GM19452 (cell line): ENCODE results near the gene PODNL1.

Experiments used
- ATAC-seq: cut with Tn5 transposase; IDR thresholded peaks from one replicate; pipeline ENCODE4 v1.9.1; 2021; ENCODE audit not compliant: unreplicated experiment

The PODNL1 gene

GRCh38 chr19:13959141-13959961 is 21.1 kb upstream of the PODNL1 start:
- ATAC-seq, result no peak

DNA sequence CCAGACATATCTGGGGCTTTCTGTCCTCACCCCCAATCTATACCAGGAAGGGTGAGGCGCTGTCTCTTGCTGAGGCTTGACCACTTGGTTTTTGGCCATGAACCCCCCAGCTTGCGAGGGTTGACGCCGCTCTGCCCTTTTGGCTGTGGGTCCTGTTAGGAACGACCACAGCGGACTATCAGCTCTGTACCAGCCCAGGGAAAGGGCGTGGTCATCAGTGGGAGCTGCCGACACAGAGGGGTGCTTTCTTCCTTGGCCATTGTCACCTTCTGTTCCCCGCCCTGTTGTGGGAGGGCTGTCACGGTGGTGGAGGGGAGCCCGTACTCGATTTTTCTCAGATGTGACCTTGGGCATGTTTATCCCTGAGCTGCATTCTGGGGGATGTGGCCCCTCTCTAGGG is 19.8 kb upstream of the PODNL1 start:
- no peak for ATAC-seq

GRCh38 chr19:13957051-13957450 is 18.8 kb upstream of the PODNL1 start:
- ATAC-seq, result no peak

DNA sequence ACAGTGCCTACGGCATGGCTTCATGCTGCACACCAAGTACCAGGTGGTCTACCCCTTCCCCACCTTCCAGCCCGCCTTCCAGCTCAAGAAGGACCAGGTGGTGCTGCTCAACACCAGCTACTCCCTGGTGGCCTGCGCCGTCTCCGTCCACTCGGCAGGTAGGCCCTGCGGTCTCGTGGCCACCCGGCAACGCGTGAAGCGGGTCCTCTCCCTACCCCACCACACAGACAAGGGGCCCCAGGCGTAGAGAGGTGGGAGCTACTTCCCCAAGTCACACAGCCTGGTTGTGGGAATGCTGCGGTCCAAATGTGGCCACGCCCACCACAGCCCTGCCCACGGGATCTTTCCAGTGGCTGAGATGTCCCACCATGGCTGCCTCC is 18.1 kb upstream of the PODNL1 start:
- ATAC-seq, result no peak

- no peak for ATAC-seq
Observed at GRCh38 chr19:13955662-13956364, 17.6 kb upstream of the PODNL1 start.

- ATAC-seq, result no peak
Observed at GRCh38 chr19:13954185-13954584, 16.0 kb upstream of the PODNL1 start.

GRCh38 chr19:13952931-13953531 is 14.8 kb upstream of the PODNL1 start:
- ATAC-seq, result no peak

GRCh38 chr19:13952154-13952930 is 14.1 kb upstream of the PODNL1 start, which contains the start of gene DCAF15:
DCAF15 (plus strand) TSS chr19:13952509; CDS start chr19:13952513, 4 bp downstream.
- ATAC-seq, result peak; percentile 94

- no peak for ATAC-seq
Observed at GRCh38 chr19:13951799-13952153, 13.6 kb upstream of the PODNL1 start.

DNA sequence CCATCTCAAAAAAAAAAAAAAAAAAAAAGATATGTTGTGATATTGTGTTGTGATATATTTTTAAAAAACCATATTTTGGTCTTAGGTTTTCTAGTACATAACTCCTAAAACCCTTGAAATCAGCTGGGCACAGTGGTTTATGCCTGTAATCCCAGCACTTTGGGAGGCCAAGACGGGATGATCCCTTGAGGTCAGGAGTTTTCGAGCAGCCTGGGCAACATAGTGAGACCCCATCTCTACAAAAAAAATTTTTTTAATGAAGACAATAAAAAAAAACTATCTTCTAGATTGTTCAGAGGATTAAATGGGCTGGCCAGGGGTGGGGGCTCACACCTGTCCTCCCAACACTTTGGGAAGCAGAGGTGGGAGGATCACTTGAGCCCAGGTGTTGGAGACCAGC is 12.8 kb upstream of the PODNL1 start:
- no peak for ATAC-seq

- ATAC-seq, result no peak
Observed at GRCh38 chr19:13946414-13946813, 8.2 kb upstream of the PODNL1 start.

- ATAC-seq, result no peak
Observed at GRCh38 chr19:13942023-13942684, 3.9 kb upstream of the PODNL1 start.

DNA sequence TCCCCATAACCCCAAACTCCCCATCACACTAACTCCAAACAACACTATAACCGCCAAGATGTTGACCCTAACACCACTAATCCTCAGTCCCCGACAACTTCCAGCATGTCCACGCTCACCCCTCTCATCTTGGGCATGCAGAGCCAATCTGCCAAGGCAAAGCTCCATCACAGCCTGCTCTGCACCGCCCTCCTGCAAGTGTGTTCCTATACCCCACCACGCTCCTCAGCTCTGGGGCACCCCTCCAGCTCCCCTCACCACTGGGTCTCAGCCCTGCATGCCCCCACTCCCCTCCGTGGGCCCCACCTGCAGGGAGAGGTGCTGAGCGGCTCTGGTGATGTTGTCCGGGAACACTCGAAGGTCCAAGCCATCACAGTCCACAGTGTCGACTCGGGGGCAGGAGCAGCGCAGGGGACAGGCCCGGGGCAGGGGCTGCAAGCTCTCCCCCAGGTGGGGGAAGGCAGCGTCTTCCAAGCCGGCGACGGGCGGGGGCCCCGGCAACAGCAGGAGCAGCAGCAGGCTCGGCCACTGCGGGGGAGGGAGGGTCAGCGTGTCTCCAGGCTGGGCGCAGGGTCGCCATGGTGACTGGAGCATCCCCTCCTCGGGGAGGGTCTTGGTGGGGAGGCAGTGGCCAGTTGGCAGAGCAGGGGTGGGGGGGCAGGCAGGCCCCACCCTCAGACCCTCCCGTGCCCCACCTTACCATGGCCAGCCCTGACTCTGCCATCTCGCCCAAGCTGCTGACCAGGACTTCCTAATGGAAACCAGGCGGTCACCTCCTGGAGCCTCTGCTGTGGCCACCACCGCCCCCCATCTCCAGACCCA is 527 bp downstream of the PODNL1 start:
- ATAC-seq, result no peak

DNA sequence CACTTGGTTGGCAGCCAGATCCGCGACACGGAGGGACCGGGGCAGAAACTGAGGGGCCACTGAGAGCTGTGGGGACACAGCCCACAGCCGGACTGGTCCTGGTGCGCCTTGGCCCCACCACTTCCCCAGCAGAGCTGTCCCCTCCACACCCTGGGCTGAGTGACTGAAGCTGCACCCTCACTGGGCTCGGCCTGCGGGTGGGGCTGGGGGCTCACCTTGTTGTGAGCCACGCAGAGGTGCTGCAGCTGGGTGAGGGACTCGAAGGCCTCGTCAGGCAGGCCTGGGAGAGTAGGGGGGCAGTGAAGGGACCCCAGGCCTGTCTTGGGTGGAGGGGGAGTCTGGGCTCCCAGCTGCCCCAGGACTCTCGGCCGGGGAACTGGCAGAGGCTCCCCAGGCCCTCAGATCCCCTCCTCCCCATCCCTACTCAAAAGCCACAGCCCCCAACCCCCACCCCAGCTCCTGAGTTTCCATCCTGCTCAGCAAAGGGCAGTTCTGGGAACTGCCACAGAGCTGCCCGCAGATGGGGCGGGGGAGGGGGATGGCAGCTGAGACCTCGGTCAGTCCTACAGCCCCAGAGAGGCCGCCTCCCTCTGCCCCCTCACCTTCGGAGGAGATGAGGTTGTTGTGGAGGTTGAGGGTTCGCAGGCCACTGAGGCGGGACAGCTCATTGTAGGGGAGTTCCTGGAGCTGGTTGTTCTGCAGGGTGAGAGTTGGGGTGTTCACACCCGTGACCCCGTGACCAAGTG is 2.3 kb downstream of the PODNL1 start:
- ATAC-seq, result no peak

GRCh38 chr19:13934785-13935109 is 3.5 kb downstream of the PODNL1 start:
- no peak for ATAC-seq

DNA sequence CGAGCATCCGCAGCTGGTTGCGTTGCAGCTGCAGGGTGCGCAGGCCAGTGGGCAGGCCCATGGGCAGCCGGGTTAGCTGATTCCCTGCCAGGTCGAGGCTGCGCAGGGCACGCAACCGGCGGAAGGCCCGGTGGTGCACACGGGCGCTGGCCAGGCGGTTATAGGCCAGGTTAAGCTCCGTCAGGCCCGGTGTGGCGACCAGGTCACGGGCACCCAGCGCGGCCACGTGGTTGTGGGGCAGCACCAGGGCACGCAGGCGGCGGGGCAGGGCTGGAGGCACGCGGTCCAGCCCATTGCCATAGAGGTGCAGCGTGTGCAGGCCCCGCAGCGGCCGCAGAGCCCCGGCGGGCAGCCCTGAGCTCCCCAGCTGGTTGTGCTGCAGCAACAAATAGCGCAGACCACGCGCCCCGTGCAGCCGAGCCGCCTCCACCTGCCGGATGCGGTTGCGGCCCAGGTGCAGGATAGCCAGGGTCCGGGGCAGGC is 5.3 kb downstream of the PODNL1 start:
- ATAC-seq, result no peak

GRCh38 chr19:13932149-13932637 is 6.0 kb downstream of the PODNL1 start:
- ATAC-seq, result no peak

- ATAC-seq, result no peak
Observed at GRCh38 chr19:13931391-13932148, 6.6 kb downstream of the PODNL1 start.
